A549 (cell line): ENCODE results near the gene NGEF. TPM values are rescaled to one million over a fixed set of nuclear protein-coding genes. Genes with fewer than 3 reads are reported as not detected.

Source experiments
- ATAC-seq, 2 experiments: fragments of 200-7000 bp in 1 of 2; fragments of >200 bp in 1 of 2; cut with Nextera tagmentation in 1 of 2; cut with Tn5 transposase in 1 of 2; 3 replicates each; pipeline versions ENCODE4 v1.8.0 to v1.9.1; 2018 to 2020; ENCODE audit warnings: mild to moderate bottlenecking in 1 of 2, moderate library complexity in 1 of 2
- CTCF ChIA-PET: fragments of 300-600 bp; sonication (Branson Sonifier 250); formaldehyde crosslinking; extraction: SDS; loops from one replicate; lab custom pipeline; 2021; ENCODE audit warnings: antibody characterized with exemption, inconsistent platforms; lab: Yijun Ruan, JAX
- POLR2A ChIA-PET: fragments of 350-600 bp; formaldehyde crosslinking; extraction: SDS; loops from one replicate; lab custom pipeline; 2021; ENCODE audit warnings: antibody characterized with exemption, inconsistent platforms; lab: Yijun Ruan, JAX
- DNase-seq, 2 experiments: peaks; one replicate each; pipeline versions ENCODE4 v3.0.0 to v3.0.0-alpha.2; 2011 to 2016; ENCODE audit warnings: low read depth in 1 of 2, low spot score in 1 of 2
- FAIRE-seq: peaks from 2 replicates; lab custom pipeline; 2011; peaks lifted over from hg19 to GRCh38; lab: Jason Lieb, UNC
- H3K27ac ChIP-seq, 2 experiments: fragments of >200 bp; sonication (Bioruptor Twin); formaldehyde crosslinking; 3 replicates each; pipeline ENCODE4 v1.5.1; 2016 to 2017
- H3K4me1 ChIP-seq: fragments of >200 bp; sonication (Bioruptor Twin); formaldehyde crosslinking; 3 replicates; pipeline ENCODE4 v1.6.1; 2016
- H3K4me2 ChIP-seq: fragments of >200 bp; sonication (Bioruptor Twin); formaldehyde crosslinking; 3 replicates; pipeline ENCODE4 v1.6.1; 2016
- H3K4me3 ChIP-seq: fragments of >200 bp; sonication (Bioruptor Twin); formaldehyde crosslinking; 3 replicates; pipeline ENCODE4 v1.5.1; 2016
- H3K9me3 ChIP-seq: fragments of >200 bp; sonication (Bioruptor Twin); formaldehyde crosslinking; 3 replicates; pipeline ENCODE4 v1.6.1; 2016
- CBX8 ChIP-seq: fragments of 200-600 bp; sonication (generic); IDR thresholded peaks from 2 replicates; pipeline ENCODE4 v1.6.1; 2016
- CHD2 ChIP-seq: fragments of 150-350 bp; IDR thresholded peaks from 2 replicates; pipeline ENCODE4 v1.6.1; 2014; ENCODE audit warnings: low read length; ENCODE audit not compliant: partially characterized antibody
- FOSB ChIP-seq: fragments of 250-450 bp; sonication (Bioruptor Pico); IDR thresholded peaks from 2 replicates; pipeline ENCODE4 v1.5.0; 2020; ENCODE audit warnings: mild to moderate bottlenecking, moderate library complexity
- FOSL2 ChIP-seq, 2 experiments: fragments of 450-650 bp in 1 of 2; fragments of >200 bp in 1 of 2; sonication (Bioruptor Twin) in 1 of 2; formaldehyde crosslinking; IDR thresholded peaks; 2 replicates each; pipeline versions ENCODE4 v1.5.0 to v1.6.1; 2016 to 2020; ENCODE audit warnings: mild to moderate bottlenecking in 1 of 2, moderate library complexity in 1 of 2
- GATA3 ChIP-seq: IDR thresholded peaks from 2 replicates; pipeline ENCODE4 v1.6.1; 2012; ENCODE audit warnings: borderline replicate concordance
- HDAC2 ChIP-seq: fragments of 200-600 bp; sonication (generic); IDR thresholded peaks from 2 replicates; pipeline ENCODE4 v1.6.1; 2016
- HEYL ChIP-seq: fragments of 250-450 bp; sonication (Bioruptor Pico); IDR thresholded peaks from 2 replicates; pipeline ENCODE4 v1.8.0; 2021; ENCODE audit warnings: mild to moderate bottlenecking, moderate library complexity
- HOXA7 ChIP-seq: fragments of 250-450 bp; sonication (Bioruptor Pico); IDR thresholded peaks from 2 replicates; pipeline ENCODE4 v1.5.0; 2020; ENCODE audit warnings: mild to moderate bottlenecking, moderate library complexity
- HOXB5 ChIP-seq: fragments of 250-450 bp; sonication (Bioruptor Pico); IDR thresholded peaks from 2 replicates; pipeline ENCODE4 v1.5.0; 2020; ENCODE audit warnings: mild to moderate bottlenecking, moderate library complexity
- JUN ChIP-seq, 2 experiments: fragments of >200 bp; sonication (Bioruptor Twin); formaldehyde crosslinking; IDR thresholded peaks; 2 replicates in 1 of 2; 3 replicates in 1 of 2; pipeline ENCODE4 v1.6.1; 2016 to 2017
- KDM5A ChIP-seq: fragments of 200-600 bp; sonication (generic); IDR thresholded peaks from 2 replicates; pipeline ENCODE4 v1.6.1; 2016; ENCODE audit warnings: antibody characterized with exemption, mild to moderate bottlenecking
- NPAS2 ChIP-seq: fragments of 250-450 bp; sonication (Bioruptor Pico); IDR thresholded peaks from 2 replicates; pipeline ENCODE4 v1.8.0; 2022; ENCODE audit warnings: mild to moderate bottlenecking, moderate library complexity, borderline replicate concordance
- NR3C1 ChIP-seq: fragments of >200 bp; sonication (Bioruptor Twin); formaldehyde crosslinking; IDR thresholded peaks from 3 replicates; pipeline ENCODE4 v1.6.1; 2017
- POLR2AphosphoS2 ChIP-seq: conservative IDR thresholded peaks from 2 replicates; pipeline ENCODE4 v1.6.1; 2012; ENCODE audit warnings: low read length, improper control_type of control experiment, inconsistent platforms
- RAD21 ChIP-seq, 2 experiments: fragments of >200 bp in 1 of 2; sonication (Bioruptor Twin) in 1 of 2; formaldehyde crosslinking in 1 of 2; IDR thresholded peaks in 1 of 2; conservative IDR thresholded peaks in 1 of 2; 2 replicates in 1 of 2; 3 replicates in 1 of 2; pipeline ENCODE4 v1.6.1; 2012 to 2018; ENCODE audit warnings: inconsistent platforms in 1 of 2
- SREBF2 ChIP-seq: fragments of 450-650 bp; IDR thresholded peaks from 2 replicates; pipeline ENCODE4 v1.6.1; 2014; ENCODE audit warnings: mild to moderate bottlenecking, moderate library complexity
- TFCP2L1 ChIP-seq: fragments of 250-450 bp; sonication (Bioruptor Pico); IDR thresholded peaks from 2 replicates; pipeline ENCODE4 v1.5.0; 2021; ENCODE audit warnings: mild to moderate bottlenecking
- TP53 ChIP-seq: fragments of 250-450 bp; sonication (Bioruptor Pico); IDR thresholded peaks from 2 replicates; pipeline ENCODE4 v1.5.0; 2021; ENCODE audit warnings: mild to moderate bottlenecking, moderate library complexity
- ZC3H11A ChIP-seq: fragments of 450-650 bp; IDR thresholded peaks from 2 replicates; pipeline ENCODE4 v1.6.1; 2014; ENCODE audit warnings: antibody characterized with exemption, mild to moderate bottlenecking
- ZSCAN20 ChIP-seq: fragments of 250-450 bp; sonication (Bioruptor Pico); IDR thresholded peaks from 2 replicates; pipeline ENCODE4 v1.8.0; 2022; ENCODE audit warnings: mild to moderate bottlenecking, moderate library complexity
- WGBS: methylation state at CpG from one replicate; pipeline ENCODE4 v1.1.6; 2017; ENCODE audit errors: missing lambda C conversion rate; 5-methylcytosine and 5-hydroxymethylcytosine counted together
- polyA plus RNA-seq, 4 experiments: library from polyadenylated mRNA; depleted of rRNA in 3 of 4; stranded (reverse); fragments of >200 nt; fragmentation: RNase III in 1 of 4; extraction: RNeasy Plus Mini Kit Qiagen cat#74134 plus additional on column Dnase treatment in 1 of 4; gene quantifications; 2 replicates in 3 of 4; 3 replicates in 1 of 4; pipeline ENCODE4 v1.2.3, GENCODE V29; 2011 to 2017
- TF ChIP-seq, protein P1 (sequence below): fragments of >200 bp; sonication (Bioruptor Twin); formaldehyde crosslinking; IDR thresholded peaks from 3 replicates; pipeline ENCODE4 v1.5.1; 2016
- TF ChIP-seq, protein P2 (sequence below): fragments of >200 bp; sonication (Bioruptor Twin); formaldehyde crosslinking; IDR thresholded peaks from 2 replicates; pipeline ENCODE4 v1.6.1; 2016

The NGEF gene
- polyA plus RNA-seq, 2 of the 4 experiments (the other 2 are of a cell fraction): 8.1 to 9.7 TPM

DNA sequence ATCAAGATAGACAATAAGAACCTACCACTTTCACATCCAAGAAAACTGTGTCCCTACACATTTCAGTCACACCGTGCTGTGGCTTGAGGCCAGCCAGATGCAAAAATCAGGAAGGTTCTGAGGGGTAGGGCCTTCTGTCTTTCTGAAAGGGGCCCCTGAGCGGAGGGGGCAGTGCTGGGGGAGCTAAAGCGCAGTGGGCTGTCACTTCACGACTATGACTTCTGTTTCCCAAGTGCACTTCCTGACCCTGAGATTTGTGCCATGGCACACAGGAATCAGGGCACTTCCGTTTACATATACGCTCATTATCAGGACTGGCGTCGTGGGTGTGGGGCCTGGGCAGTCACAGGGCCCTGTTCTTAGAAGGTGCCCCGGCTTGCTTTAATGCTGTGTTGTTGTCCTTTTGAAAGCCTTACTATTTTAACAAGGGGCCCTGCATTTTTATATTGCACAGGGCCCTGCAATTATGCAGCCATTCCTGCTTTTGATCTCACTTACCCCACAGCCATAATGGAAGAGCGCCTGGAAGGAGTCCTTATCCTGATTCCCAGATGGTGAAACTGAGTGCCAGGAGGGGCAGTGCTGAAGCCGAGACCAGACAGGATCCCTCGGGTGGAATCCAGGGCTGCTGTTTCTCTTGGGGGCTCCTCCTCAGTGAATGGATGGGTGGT is 620 bp downstream of the NGEF start:
- WGBS: 84% methylated on average over 12 of the region's 12 CpGs
- TF ChIP-seq FOSL2 (IDR thresholded peaks at IDR 0.05) (no peak), FOSL2 (CRISPR knock-in tag; IDR thresholded peaks at IDR 0.05) (no peak), KDM5A (no peak), JUN (IDR thresholded peaks at IDR 0.05) (no peak)
- TF ChIP-seq, all 56 proteins: peak for 0
- peaks cover 25% of the 10 kb centered on the region for H3K4me1 ChIP-seq
- no peak overlapping the region for H3K4me3 ChIP-seq
- no peak for DNase-seq
- POLR2A ChIA-PET: no interaction called here
- FAIRE-seq: no peak
- CTCF ChIA-PET: interaction anchor here (1.0 to 1.6 kb wide), 4 partner anchors 16 to 32 kb away, joined by 3 to 10 read pairs (median 5); no protein-coding TSS in a partner anchor
- H3K27ac ChIP-seq: peak overlapping the region; percentile 51 to 73; a peak in 5 of 6 replicates
- ATAC-seq: peak in 1 of 2 experiments; percentile 50; a peak in 3 of 6 replicates
- no peaks in the 10 kb centered on the region for H3K9me3 ChIP-seq
- H3K4me2 ChIP-seq: peak overlapping the region; percentile 67

DNA sequence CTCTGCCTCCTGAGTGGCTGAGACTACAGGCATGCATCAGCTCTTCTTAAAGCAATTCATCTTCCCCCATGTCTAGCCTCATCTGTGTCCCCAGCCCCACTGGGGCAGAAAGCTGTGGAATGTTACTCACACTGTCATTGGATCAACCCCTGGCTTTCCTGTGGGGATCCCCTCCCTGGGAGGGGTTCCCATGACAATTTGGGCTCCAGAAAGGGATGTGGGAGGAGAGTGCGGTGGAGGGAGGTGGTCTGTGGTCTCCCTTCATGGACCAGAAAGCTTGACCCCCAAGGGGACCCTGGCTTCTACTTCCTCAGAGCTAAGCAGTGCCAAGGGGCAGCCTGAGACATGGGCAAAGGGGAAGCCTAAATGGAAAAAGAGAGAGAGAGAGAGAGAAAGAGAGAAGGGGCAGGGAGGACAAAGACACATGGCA is 1.3 kb downstream of the NGEF start:
- Histone ChIP-seq H3K4me1 (peaks cover 25% of the 10 kb centered on the region), H3K27ac (peak overlapping the region in 1 of 2 experiments; percentile 73; a peak in 2 of 6 replicates), H3K9me3 (no peaks in the 10 kb centered on the region), H3K4me3 (no peak overlapping the region), H3K4me2 (no peak overlapping the region)
- POLR2A ChIA-PET: no interaction called here
- FAIRE-seq: no peak
- TF ChIP-seq, protein P1, sequence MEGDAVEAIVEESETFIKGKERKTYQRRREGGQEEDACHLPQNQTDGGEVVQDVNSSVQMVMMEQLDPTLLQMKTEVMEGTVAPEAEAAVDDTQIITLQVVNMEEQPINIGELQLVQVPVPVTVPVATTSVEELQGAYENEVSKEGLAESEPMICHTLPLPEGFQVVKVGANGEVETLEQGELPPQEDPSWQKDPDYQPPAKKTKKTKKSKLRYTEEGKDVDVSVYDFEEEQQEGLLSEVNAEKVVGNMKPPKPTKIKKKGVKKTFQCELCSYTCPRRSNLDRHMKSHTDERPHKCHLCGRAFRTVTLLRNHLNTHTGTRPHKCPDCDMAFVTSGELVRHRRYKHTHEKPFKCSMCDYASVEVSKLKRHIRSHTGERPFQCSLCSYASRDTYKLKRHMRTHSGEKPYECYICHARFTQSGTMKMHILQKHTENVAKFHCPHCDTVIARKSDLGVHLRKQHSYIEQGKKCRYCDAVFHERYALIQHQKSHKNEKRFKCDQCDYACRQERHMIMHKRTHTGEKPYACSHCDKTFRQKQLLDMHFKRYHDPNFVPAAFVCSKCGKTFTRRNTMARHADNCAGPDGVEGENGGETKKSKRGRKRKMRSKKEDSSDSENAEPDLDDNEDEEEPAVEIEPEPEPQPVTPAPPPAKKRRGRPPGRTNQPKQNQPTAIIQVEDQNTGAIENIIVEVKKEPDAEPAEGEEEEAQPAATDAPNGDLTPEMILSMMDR: no peak
- TF ChIP-seq NPAS2 (CRISPR knock-in tag): no peak
- TF ChIP-seq SREBF2: no peak
- no peak for TF ChIP-seq RAD21 (conservative IDR thresholded peaks at IDR 0.05 in 1 of 2, IDR thresholded peaks at IDR 0.05 in 1 of 2)
- TF ChIP-seq HDAC2: no peak
- TF ChIP-seq JUN (IDR thresholded peaks at IDR 0.05): no peak
- no peak for TF ChIP-seq POLR2AphosphoS2
- ATAC-seq: no peak
- no CpG with 5 or more reads among the region's 1 CpG for WGBS
- CTCF ChIA-PET: interaction anchor here (1.0 to 1.1 kb wide), 3 partner anchors 13 to 27 kb away, joined by 3 to 6 read pairs (median 3); no protein-coding TSS in a partner anchor
- DNase-seq: no peak

DNA sequence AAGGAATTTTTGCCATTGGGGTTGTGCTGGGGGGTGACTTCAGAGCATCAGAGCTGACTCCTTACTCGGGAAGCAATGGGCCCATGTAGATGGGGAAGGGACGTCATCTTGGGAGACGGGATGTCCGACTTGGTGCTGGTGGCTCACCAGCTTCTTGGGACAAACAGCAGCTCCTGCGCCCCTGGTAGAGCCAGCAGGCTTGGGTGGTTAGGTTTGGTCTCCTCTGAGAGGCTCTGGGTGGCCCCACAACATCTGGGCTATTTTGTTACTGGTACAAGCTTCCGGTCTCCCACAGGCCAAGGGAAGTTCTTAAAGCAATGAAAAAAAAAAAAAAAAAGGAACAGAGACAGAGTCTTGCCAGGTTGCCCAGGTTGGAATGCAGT is 1.8 kb downstream of the NGEF start:
- Histone ChIP-seq H3K27ac (peak overlapping the region in 1 of 2 experiments; percentile 73; a peak in 2 of 6 replicates), H3K4me1 (peaks cover 25% of the 10 kb centered on the region), H3K4me2 (no peak overlapping the region), H3K4me3 (no peak overlapping the region), H3K9me3 (no peaks in the 10 kb centered on the region)
- FAIRE-seq (no peak), DNase-seq (no peak), ATAC-seq (no peak)
- TF ChIP-seq FOSB (CRISPR knock-in tag): no peak
- no peak for TF ChIP-seq ZSCAN20 (CRISPR knock-in tag)
- no peak for TF ChIP-seq NR3C1
- TF ChIP-seq HEYL: no peak
- no peak for TF ChIP-seq CHD2
- TF ChIP-seq, protein P1: no peak
- no peak for TF ChIP-seq HOXA7 (CRISPR knock-in tag)
- no peak for TF ChIP-seq CBX8
- TF ChIP-seq ZC3H11A: no peak
- TF ChIP-seq TFCP2L1 (CRISPR knock-in tag): no peak
- no peak for TF ChIP-seq GATA3
- TF ChIP-seq, protein P2, sequence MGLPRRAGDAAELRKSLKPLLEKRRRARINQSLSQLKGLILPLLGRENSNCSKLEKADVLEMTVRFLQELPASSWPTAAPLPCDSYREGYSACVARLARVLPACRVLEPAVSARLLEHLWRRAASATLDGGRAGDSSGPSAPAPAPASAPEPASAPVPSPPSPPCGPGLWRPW: no peak
- no peak for TF ChIP-seq HOXB5 (CRISPR knock-in tag)
- TF ChIP-seq TP53 (CRISPR knock-in tag): no peak
- 87% methylated on average over 5 of the region's 6 CpGs for WGBS
- ChIA-PET POLR2A (no interaction called here), CTCF (interaction anchor here (1.0 to 1.1 kb wide), 3 partner anchors 14 to 27 kb away, joined by 3 to 6 read pairs (median 3); no protein-coding TSS in a partner anchor)
